ENCODE measurements around the gene TPST2.

GRCh38 chr22:26547837-26548236 is 42.1 kb downstream of the TPST2 start:
- TF ChIP-seq POLR2A (IDR thresholded peaks at IDR 0.05; ENCODE audit: low read length) (no peak), GATA1 (IDR thresholded peaks at IDR 0.05; ENCODE audit: low read depth, low read length) (no peak)
